Cardiac muscle cell (in vitro differentiated cells and primary cell): ENCODE data around the gene ITGA6. TPM values are rescaled to one million over a fixed set of nuclear protein-coding genes. Genes with fewer than 3 reads are reported as not detected.
"Not testable (repeated sequence)": the region's sequence is repeated elsewhere in the genome, so short reads cannot be mapped to it uniquely, and the experiment has no call there.

Experiments
- DNase-seq, 2 donors: peaks; one replicate each; pipeline versions ENCODE4 v3.0.0 to v3.0.0-alpha.2; 2010 to 2017; ENCODE audit warnings: low read depth in 1 of 2, low spot score in 1 of 2
- H3K27ac ChIP-seq: fragments of 200-600 bp; sonication (generic); 2 replicates; pipeline ENCODE4 v1.5.1; 2016
- H3K27me3 ChIP-seq: fragments of 200-600 bp; sonication (generic); 2 replicates; pipeline ENCODE4 v1.6.0; 2016; ENCODE audit warnings: control low read depth
- H3K36me3 ChIP-seq: fragments of 200-600 bp; sonication (generic); 2 replicates; pipeline ENCODE4 v1.5.1; 2016; ENCODE audit warnings: control low read depth
- H3K4me1 ChIP-seq: fragments of 200-600 bp; sonication (generic); 2 replicates; pipeline ENCODE4 v1.8.1; 2017; ENCODE audit warnings: low read depth, mild to moderate bottlenecking, mixed run types
- H3K4me3 ChIP-seq: fragments of 200-600 bp; sonication (generic); 2 replicates; pipeline ENCODE4 v1.5.1; 2016; ENCODE audit warnings: mild to moderate bottlenecking
- H3K9me3 ChIP-seq: fragments of 200-600 bp; sonication (generic); 2 replicates; pipeline ENCODE4 v1.5.1; 2017; ENCODE audit warnings: low read depth, mild to moderate bottlenecking, control low read depth
- CTCF ChIP-seq: IDR thresholded peaks from 2 replicates; pipeline ENCODE4 v1.5.1; 2012; ENCODE audit warnings: low read depth, mild to moderate bottlenecking, low read length
- polyA plus RNA-seq: library from polyadenylated mRNA; unstranded; fragments of >200 nt; fragmentation: Nextera tagmentation; extraction: Ambion mirVana; gene quantifications from 2 replicates; pipeline ENCODE4 v1.2.1, GENCODE V29; 2016
- total RNA-seq: library from RNA; depleted of rRNA; stranded (reverse); fragments of >200 nt; gene quantifications from 2 replicates; pipeline ENCODE4 v1.2.3, GENCODE V29; 2016

ITGA6 gene
- total and polyA plus RNA-seq, 2 experiments from 2014 or later: 16.3 to 28.3 TPM

- Histone ChIP-seq H3K4me3 (no peak overlapping the region), H3K36me3 (no peaks in the 10 kb centered on the region), H3K27ac (no peak overlapping the region), H3K27me3 (no peaks in the 10 kb centered on the region), H3K9me3 (no peaks in the 10 kb centered on the region), H3K4me1 (no peaks in the 10 kb centered on the region)
- no peak for TF ChIP-seq CTCF
- DNase-seq: no peak
Measured at GRCh38 chr2:172540421-172540820, 113.0 kb downstream of the ITGA6 start.

- Histone ChIP-seq H3K4me1 (peaks cover 18% of the 10 kb centered on the region), H3K36me3 (no peaks in the 10 kb centered on the region), H3K9me3 (no peaks in the 10 kb centered on the region), H3K27me3 (no peaks in the 10 kb centered on the region), H3K4me3 (no peak overlapping the region), H3K27ac (no peak overlapping the region)
- TF ChIP-seq CTCF: no peak
- DNase-seq: no peak
Measured at GRCh38 chr2:172545408-172546075, 118.2 kb downstream of the ITGA6 start.

DNA sequence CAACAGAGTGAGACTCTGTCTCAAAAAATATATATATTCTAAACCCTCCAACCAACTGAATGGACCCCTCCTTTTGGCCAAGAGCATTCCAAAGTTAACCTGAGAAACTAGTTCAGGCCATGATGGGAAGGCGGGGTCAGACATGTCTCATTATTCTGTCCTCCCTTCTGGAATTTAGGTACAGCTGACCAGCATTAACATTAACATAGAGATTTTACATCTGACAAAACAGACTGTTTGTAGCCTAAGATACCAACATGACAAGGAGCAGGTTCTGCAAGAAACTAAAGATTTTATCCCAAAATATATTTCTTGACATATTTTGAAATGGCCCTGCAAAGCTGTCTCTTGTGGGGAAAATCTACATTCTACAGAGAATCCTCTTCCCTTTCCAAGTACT, 121.7 kb downstream of the ITGA6 start:
- TF ChIP-seq CTCF: no peak
- H3K27ac ChIP-seq: peak overlapping the region; percentile 94
- peaks cover 40% of the 10 kb centered on the region for H3K4me1 ChIP-seq
- H3K4me3 ChIP-seq: no peak overlapping the region
- DNase-seq: no peak
- H3K9me3 ChIP-seq: no peaks in the 10 kb centered on the region
- no peaks in the 10 kb centered on the region for H3K36me3 ChIP-seq
- H3K27me3 ChIP-seq: no peaks in the 10 kb centered on the region

- H3K27ac ChIP-seq: peak overlapping the region; percentile 94
- not testable (repeated sequence) for H3K9me3 ChIP-seq, H3K36me3 ChIP-seq, H3K4me3 ChIP-seq, DNase-seq, H3K27me3 ChIP-seq
- peaks cover 46% of the 10 kb centered on the region for H3K4me1 ChIP-seq
Measured at GRCh38 chr2:172549802-172550201, 122.4 kb downstream of the ITGA6 start.

GRCh38 chr2:172550419-172550818, 123.0 kb downstream of the ITGA6 start:
- Histone ChIP-seq H3K4me3 (no peak overlapping the region), H3K9me3 (no peaks in the 10 kb centered on the region), H3K27me3 (no peaks in the 10 kb centered on the region), H3K36me3 (no peaks in the 10 kb centered on the region), H3K4me1 (peaks cover 50% of the 10 kb centered on the region), H3K27ac (peak overlapping the region; percentile 94)
- TF ChIP-seq CTCF: no peak
- no peak for DNase-seq

DNA sequence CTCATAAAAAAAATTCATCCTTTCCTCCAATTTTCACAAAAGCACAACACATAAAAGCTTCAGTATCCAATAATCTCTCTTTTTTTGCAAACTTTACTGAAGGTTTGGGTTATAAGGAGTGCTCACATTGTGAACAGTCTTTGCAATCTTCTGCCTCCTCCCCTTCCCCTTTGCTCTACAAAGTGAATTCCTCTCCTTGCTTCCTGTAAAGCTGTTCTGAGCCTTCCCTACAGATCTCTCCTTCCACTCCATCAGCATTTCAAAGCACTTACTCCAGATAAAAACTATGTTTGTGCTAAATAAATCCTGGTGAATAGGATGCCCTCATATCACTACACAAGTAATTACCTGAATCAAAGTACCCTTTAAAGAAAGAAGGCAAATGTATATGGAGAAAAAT, 123.9 kb downstream of the ITGA6 start:
- Histone ChIP-seq H3K27ac (peak overlapping the region; percentile 94), H3K9me3 (no peaks in the 10 kb centered on the region), H3K4me1 (peaks cover 50% of the 10 kb centered on the region), H3K27me3 (no peaks in the 10 kb centered on the region), H3K4me3 (no peak overlapping the region), H3K36me3 (no peaks in the 10 kb centered on the region)
- DNase-seq: peak in 1 of 2 donors; percentile 76
- no peak for TF ChIP-seq CTCF
